GM21360 (cell line): ENCODE measurements around the gene PCDHGA9.
A peak's percentile ranks its signal among the peaks of the same experiment; 100 is the strongest.
"Not testable (repeated sequence)": the region's sequence is repeated elsewhere in the genome, so short reads cannot be mapped to it uniquely, and the experiment has no call there.

ENCODE experiments used
- ATAC-seq: cut with Tn5 transposase; IDR thresholded peaks from one replicate; pipeline ENCODE4 v1.9.1; 2021; ENCODE audit warnings: mild to moderate bottlenecking, moderate library complexity; ENCODE audit not compliant: unreplicated experiment

The PCDHGA9 gene

GRCh38 chr5:141402553-141403243 lies at the start of gene PCDHGA9:
TSS of gene PCDHGA9 (plus strand) at chr5:141402778. CDS start at chr5:141402953, 175 bp downstream.
- no peak for ATAC-seq

DNA sequence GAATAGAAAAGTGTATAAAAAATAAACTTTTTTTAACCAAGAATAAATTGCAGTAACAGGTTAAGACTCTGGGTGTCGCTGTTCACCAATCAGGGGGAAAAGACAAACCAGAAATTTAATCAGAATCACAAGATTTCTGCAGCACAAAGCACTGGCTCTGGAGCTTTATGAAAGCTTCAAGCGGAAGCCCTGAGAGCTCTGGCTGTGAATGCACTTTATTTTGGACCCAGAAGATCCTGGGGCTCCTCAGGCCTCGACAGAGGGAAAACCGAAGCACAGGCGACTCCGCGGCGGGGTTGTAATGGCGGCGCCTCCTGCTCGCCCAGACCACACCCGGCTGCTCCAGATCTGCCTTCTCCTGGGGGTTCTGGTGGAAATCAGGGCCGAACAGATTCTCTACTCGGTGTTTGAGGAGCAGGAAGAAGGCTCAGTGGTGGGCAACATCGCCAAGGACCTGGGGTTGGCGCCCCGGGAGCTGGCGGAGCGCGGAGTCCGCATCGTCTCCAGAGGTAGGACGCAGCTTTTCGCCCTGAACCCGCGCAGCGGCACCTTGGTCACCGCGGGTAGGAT lies 47.6 kb upstream of the PCDHGA9 start, which contains the start of gene PCDHGA4:
PCDHGA4 (plus strand) TSS at position 122 of the 570 bp plus-strand sequence; CDS start at position 209, 87 bp downstream.
- ATAC-seq = no peak

- no peak for ATAC-seq
These were observed 46.9 kb upstream of the PCDHGA9 start for GRCh38 chr5:141355641-141356040.

- no peak for ATAC-seq
These were observed 46.4 kb upstream of the PCDHGA9 start for GRCh38 chr5:141356133-141356532.

- no peak for ATAC-seq
These were observed 45.6 kb upstream of the PCDHGA9 start for GRCh38 chr5:141356950-141357349.

DNA sequence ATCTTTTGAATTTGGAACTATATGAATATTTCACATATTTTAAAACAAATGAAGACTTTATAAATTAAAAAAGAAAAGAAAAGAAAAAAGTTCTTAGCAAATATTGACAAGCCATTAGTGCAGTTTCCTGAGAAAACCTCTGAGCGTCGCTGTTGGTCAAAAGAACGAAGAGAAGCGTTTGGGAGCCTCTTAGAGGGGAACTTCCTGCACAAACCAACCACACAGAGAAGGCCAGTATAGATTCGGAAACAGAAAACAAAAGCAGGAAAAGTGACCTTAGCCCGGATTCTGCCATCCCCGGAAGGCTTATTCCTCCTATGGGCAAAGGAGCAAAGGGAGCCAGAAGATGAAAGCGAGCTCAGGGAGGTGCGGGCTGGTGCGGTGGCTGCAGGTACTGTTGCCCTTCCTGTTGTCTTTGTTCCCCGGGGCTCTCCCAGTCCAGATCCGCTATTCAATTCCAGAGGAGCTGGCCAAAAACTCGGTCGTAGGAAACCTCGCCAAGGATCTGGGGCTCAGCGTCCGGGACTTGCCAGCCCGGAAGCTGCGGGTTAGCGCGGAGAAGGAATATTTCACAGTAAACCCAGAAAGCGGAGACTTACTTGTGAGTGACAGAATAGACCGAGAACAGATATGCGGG lies 42.7 kb upstream of the PCDHGA9 start, which contains the start of gene PCDHGB2:
PCDHGB2 (plus strand) TSS at position 205 of the 637 bp plus-strand sequence; CDS start at position 347, 142 bp downstream.
- ATAC-seq = peak; percentile 62

GRCh38 chr5:141360685-141361084 lies 41.9 kb upstream of the PCDHGA9 start:
- ATAC-seq = no peak

GRCh38 chr5:141362719-141363118 lies 39.9 kb upstream of the PCDHGA9 start:
- ATAC-seq = no peak

- ATAC-seq = no peak
These were observed 38.5 kb upstream of the PCDHGA9 start, which contains the start of gene PCDHGA5 for GRCh38 chr5:141363952-141364660. TSS of gene PCDHGA5 (plus strand) at chr5:141364162. CDS start at chr5:141364331, 169 bp downstream.

DNA sequence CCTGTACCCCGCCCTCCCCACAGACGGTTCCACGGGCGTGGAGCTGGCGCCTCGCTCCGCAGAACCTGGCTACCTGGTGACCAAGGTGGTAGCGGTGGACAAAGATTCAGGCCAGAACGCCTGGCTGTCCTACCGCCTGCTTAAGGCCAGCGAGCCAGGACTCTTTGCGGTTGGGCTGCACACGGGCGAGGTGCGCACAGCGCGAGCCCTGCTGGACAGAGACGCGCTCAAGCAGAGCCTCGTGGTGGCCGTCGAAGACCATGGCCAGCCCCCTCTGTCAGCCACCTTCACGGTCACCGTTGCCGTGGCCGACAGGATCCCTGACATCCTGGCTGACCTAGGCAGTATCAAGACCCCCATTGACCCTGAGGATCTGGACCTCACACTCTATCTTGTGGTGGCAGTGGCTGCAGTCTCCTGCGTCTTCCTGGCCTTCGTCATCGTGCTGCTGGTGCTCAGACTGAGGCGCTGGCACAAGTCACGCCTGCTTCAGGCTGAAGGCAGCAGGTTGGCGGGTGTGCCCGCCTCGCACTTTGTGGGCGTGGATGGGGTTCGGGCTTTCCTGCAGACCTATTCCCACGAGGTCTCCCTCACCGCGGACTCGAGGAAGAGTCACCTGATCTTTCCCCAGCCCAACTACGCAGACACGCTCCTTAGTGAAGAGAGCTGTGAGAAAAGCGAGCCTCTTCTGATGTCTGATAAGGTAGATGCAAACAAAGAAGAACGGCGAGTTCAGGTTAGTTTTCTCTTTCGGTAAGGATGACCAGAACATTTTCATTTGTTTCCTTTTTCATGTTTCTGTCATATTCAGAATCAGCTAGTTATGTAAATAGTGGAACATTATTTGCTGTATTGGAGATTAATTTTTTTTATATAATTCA lies 36.3 kb upstream of the PCDHGA9 start:
- no peak for ATAC-seq

- ATAC-seq = peak; percentile 99
These were observed 32.4 kb upstream of the PCDHGA9 start, which contains the start of gene PCDHGB3 for GRCh38 chr5:141369994-141370848. TSS of gene PCDHGB3 (plus strand) at chr5:141370242. CDS start at chr5:141370395, 153 bp downstream.

DNA sequence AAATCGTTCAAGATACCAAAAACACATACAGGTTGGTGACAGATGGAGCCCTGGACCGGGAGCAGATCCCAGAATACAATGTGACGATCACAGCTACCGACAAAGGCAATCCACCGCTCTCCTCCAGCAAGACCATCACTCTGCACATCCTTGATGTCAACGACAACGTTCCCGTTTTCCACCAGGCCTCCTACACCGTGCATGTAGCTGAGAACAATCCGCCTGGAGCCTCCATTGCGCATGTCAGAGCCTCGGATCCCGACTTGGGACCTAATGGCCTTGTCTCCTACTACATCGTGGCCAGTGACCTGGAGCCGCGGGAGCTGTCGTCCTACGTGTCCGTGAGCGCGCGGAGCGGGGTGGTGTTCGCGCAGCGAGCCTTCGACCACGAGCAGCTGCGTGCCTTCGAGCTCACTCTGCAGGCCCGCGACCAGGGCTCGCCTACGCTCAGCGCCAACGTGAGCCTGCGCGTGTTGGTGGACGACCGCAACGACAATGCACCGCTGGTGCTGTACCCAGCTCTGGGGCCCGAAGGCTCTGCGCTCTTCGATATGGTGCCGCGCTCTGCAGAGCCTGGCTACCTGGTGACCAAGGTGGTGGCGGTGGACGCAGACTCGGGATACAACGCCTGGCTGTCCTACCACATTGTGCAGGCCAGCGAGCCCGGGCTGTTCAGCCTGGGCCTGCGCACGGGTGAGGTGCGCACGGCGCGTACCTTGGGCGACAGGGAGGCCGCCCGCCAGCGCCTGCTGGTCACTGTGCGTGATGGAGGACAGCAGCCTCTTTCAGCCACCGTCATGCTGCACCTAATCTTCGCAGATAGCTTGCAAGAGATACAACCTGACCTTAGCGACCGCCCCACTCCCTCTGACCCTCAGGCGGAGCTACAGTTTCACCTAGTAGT lies 30.8 kb upstream of the PCDHGA9 start:
- no peak for ATAC-seq

DNA sequence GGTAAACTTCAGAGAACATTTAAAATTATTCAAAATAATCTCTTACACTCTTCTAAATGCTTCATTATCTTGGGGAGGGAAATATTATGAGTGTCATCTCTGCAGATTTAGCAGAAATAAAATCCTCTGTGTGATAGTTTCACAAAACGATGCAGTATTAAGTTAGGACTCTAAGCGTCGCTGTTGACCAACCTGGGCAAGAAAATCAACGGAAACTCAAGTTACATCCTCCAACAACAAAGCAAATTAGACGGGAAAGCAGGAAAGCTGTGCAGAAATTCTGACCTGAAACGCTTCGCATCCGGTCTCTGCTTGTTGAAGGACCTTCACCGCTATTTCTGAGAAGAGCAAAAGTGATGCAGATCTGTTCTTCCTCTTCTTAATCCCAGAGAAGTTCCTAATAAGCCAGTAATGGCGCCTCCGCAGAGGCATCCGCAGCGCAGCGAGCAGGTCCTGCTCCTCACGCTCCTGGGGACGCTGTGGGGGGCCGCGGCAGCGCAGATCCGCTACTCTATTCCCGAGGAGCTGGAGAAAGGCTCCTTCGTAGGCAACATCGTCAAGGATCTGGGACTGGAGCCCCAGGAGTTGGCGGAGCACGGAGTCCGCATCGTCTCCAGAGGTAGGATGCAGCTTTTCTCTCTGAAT lies 28.8 kb upstream of the PCDHGA9 start, which contains the start of gene PCDHGA6:
PCDHGA6 (plus strand) TSS at position 219 of the 645 bp plus-strand sequence; CDS start at position 412, 193 bp downstream.
- ATAC-seq = no peak

DNA sequence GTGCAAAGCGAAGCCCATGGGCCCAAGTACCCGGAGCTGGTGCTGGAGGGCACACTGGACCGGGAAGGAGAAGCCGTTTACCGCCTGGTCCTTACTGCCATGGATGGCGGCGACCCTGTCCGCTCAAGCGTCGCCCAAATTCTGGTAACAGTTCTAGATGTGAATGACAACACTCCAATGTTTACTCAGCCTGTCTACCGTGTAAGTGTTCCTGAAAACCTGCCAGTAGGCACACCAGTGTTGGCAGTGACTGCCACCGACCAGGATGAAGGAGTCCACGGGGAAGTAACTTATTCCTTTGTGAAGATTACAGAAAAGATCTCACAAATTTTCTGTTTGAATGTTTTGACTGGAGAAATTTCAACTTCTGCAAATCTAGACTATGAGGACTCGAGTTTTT lies 28.0 kb upstream of the PCDHGA9 start:
- no peak for ATAC-seq

DNA sequence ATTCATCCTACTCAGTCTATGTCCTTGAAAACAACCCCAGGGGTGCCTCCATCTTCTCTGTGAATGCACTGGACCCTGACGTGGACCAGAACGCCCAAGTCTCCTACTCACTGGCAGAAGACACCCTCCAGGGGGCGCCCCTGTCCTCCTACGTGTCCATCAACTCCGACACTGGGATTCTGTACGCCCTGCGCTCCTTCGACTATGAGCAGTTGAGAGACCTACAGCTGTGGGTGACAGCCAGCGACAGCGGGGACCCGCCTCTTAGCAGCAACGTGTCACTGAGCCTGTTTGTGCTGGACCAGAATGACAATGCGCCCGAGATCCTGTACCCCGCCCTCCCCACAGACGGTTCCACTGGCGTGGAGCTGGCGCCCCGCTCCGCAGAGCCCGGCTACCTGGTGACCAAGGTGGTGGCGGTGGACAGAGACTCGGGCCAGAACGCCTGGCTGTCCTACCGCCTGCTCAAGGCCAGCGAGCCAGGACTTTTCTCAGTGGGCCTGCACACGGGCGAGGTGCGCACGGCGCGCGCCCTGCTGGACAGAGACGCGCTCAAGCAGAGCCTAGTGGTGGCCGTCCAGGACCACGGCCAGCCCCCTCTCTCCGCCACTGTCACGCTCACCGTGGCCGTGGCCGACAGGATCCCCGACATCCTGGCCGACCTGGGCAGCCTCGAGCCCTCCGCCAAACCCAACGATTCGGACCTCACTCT lies 27.0 kb upstream of the PCDHGA9 start:
- ATAC-seq = not testable (repeated sequence)

DNA sequence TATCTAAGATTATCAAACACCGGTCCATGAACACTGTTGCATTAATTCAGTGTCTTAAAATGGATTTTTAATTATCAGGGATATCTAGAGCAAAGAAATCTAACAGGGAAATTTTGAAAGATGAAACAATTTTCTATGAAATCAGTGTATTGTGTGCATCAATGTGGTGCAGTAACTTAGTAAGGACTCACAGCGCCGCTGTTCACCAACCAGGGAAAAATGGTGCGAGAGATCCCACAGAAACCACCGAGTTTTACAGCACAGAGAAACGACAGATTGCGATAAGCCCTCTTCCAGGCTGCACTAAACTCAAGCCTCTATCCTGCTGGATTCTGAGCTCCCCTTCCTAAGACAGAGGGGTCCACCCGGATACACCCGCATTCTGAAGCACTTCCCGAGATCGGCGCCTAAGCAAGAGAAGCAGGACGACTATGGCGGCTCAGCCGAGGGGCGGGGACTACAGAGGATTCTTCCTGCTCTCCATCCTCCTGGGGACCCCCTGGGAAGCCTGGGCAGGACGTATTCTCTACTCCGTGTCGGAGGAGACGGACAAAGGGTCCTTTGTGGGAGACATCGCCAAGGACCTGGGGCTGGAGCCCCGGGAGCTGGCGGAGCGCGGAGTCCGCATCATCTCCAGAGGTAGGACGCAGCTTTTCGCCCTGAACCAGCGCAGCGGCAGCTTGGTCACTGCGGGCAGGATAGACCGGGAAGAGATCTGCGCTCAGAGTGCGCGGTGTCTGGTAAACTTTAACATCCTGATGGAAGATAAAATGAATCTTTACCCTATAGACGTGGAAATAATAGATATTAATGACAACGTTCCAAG lies 19.9 kb upstream of the PCDHGA9 start, which contains the start of gene PCDHGA7:
PCDHGA7 (plus strand) TSS at position 274 of the 826 bp plus-strand sequence; CDS start at position 432, 158 bp downstream.
- peak; percentile 73 for ATAC-seq
